Fibroblast of the aortic adventitia (primary cell): Measurements from ENCODE around the gene GAST. TPM values are rescaled to one million over a fixed set of nuclear protein-coding genes. Genes with fewer than 3 reads are reported as not detected.
"Not testable (repeated sequence)": the region's sequence is repeated elsewhere in the genome, so short reads cannot be mapped to it uniquely, and the experiment has no call there.

Experiments used
- DNase-seq: peaks from one replicate; pipeline ENCODE4 v3.0.0-alpha.2; 2010; ENCODE audit warnings: low read depth
- H3K4me3 ChIP-seq: 2 replicates; pipeline ENCODE4 v1.5.1; 2011; ENCODE audit warnings: low read depth, mild to moderate bottlenecking, control low read depth, low read length, moderate library complexity
- total RNA-seq: library from RNA; depleted of rRNA; stranded (reverse); fragments of >200 nt; gene quantifications from 2 replicates; pipeline ENCODE4 v1.2.3, GENCODE V29; 2012; ENCODE audit warnings: low replicate concordance
- TF ChIP-seq, protein P1 (sequence below): IDR thresholded peaks from 2 replicates; pipeline ENCODE4 v1.5.1; 2011; ENCODE audit warnings: mild to moderate bottlenecking, low read length, control low read depth, inconsistent platforms; ENCODE audit not compliant: insufficient read depth

The GAST gene
- total RNA-seq, 1 donor = not detected

DNA sequence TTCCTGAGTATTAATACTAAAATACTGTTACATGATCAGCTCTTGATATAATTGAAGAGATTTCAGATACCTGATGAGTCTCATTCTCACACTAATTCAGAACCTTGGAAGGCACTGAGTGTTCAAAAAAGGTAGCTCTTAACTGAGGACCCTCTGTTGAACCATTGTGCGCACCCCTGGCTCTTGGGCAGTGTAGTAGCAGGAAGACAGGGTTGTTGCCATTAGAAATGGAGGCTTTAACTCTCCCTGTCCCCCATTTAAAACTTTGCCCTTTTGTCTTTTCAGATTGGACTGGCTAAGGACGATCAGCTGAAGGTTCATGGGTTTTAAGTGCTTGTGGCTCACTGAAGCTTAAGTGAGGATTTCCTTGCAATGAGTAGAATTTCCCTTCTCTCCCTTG, 21.6 kb upstream of the GAST start:
- H3K4me3 ChIP-seq = peak overlapping the region; percentile 81
- DNase-seq = no peak
- TF ChIP-seq, protein P1, sequence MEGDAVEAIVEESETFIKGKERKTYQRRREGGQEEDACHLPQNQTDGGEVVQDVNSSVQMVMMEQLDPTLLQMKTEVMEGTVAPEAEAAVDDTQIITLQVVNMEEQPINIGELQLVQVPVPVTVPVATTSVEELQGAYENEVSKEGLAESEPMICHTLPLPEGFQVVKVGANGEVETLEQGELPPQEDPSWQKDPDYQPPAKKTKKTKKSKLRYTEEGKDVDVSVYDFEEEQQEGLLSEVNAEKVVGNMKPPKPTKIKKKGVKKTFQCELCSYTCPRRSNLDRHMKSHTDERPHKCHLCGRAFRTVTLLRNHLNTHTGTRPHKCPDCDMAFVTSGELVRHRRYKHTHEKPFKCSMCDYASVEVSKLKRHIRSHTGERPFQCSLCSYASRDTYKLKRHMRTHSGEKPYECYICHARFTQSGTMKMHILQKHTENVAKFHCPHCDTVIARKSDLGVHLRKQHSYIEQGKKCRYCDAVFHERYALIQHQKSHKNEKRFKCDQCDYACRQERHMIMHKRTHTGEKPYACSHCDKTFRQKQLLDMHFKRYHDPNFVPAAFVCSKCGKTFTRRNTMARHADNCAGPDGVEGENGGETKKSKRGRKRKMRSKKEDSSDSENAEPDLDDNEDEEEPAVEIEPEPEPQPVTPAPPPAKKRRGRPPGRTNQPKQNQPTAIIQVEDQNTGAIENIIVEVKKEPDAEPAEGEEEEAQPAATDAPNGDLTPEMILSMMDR = no peak

DNA sequence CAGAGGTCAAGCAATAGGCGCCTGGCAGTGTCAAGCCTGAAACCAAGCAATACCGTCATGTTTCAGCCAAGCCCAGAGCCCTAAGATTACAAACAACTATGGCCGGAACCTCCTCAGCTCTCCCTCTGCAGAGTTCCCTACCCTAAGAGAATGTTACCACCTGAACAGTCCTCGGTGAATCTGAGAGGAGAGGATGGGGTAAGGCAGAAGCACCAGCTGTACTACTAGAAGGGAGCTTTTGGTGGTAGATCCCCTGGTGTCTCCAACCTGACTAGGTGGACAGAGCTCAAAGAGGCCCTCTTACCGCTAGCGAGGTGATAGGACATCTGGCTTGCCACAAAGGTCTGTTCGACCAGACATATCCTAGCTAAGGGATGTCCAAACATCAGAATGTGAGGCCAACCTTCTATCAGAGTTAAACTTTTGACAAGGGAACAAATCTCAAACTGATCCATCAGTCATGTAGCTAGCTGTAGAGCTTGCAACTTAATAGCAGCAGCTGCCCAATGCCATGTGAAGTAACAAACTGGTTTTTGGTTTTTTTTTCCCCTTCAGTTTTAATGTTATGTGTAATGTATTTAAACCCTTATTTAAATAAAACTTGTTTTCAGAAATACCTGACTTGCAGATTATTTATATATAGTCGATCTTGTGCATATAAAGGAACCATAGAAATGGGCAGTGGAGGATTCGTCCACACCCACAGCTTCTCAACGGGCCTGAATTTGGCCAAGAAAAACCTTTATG, 20.9 kb upstream of the GAST start:
- H3K4me3 ChIP-seq = peak overlapping the region; percentile 81
- DNase-seq = peak; percentile 36
- TF ChIP-seq, protein P1 = no peak

DNA sequence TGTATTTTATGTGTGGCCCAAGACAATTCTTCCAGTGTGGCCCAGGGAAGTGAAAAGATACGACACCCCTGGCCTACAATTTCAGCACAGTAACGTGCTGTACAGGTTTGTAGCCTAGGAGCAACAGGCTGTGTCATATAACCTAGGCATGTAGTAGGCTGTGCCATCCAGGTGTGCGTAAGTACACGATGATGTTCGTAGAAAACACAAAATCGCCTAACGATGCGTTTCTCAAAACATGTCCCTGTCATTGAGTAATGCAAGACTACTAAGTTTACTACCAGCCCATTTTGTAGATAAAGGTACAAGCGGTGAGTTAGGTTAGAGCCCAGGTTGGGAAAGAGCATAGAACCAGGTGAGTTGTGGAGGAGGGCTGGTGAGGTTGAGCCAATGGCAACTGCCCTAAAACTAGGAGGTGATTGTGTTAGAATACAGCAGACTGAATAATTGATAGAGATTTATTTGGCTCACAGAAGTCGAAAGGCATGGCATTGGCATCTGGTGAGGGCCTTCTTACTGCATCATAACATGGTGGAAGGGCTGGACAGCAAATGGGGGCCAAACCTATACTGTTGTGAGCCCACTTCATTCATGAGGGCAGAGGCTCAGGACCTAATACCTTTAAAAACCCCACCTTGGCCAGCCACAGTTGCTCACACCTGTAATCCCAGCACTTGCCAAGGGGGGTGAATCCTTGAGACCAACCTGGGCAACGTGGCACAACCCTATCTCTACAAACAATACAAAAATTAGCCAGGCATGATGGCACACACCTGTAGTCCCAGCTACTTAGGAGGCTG, 19.2 kb upstream of the GAST start:
- no peak overlapping the region for H3K4me3 ChIP-seq
- peak; percentile 45 for DNase-seq
- TF ChIP-seq, protein P1 = no peak

DNA sequence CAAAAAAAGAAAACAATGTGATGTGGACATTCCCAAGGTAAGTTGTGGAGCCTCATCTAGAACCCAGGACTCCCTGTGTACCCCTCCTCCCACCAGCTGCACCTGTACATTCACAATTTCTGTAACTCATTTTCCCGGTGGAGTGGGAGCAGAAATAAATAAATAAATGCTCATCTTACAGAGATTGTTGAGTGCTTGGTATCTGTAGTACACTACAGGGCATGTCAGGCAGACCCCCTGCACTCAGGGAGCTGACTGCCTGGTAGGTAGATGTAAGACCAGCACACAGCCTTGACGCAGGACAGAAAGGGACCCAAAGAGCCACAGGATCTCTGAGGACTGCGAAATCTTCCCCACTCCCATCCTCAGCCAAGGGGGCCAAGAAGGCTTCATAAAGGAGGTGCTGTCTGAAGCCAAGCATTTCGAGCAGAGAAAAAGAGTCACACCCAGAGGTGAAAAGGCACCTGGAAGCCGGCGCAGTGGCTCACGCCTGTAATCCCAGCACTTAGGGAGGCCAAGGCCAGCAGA, 16.9 kb upstream of the GAST start:
- TF ChIP-seq, protein P1 = no peak
- no peak overlapping the region for H3K4me3 ChIP-seq
- no peak for DNase-seq

DNA sequence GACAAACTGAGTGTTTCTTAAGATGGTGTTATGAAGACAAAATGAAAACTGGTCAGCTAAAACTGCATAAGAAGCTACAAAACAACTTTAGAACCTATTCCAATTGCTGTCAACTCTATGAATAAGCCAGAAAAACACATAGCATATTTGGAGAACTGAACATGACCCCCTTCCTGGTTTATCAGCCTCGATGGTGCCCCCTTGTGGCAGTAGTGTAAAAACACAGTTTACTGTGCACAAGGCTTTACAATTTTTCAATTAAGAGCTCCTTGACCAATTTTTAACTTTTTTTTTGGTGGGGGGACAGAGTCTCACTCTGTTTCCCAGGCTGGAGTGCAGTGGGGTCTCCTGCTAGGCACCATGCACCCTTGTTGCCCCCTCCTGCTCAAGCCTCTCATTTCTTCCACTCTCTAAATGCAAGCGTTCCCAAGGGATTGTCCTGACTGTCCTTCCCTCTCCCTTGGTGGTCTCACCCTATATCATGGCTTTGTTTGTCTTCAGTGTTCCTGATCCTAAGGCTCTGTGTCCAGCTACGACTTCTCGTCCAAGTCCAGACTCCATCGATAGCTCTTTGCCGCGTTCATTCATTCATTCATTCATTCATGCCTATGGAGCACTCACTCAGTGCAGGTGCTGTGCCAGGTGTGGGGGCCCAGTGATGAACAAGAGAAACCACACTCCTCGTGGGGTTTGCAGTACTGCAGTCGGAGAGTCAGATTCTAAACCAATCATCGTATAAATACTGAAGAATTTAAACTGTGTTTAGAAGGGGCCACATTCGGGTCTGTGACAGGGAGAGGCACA, 16.0 kb upstream of the GAST start:
- peak; percentile 88 for DNase-seq
- no peak overlapping the region for H3K4me3 ChIP-seq
- TF ChIP-seq, protein P1 = peak; percentile 80

DNA sequence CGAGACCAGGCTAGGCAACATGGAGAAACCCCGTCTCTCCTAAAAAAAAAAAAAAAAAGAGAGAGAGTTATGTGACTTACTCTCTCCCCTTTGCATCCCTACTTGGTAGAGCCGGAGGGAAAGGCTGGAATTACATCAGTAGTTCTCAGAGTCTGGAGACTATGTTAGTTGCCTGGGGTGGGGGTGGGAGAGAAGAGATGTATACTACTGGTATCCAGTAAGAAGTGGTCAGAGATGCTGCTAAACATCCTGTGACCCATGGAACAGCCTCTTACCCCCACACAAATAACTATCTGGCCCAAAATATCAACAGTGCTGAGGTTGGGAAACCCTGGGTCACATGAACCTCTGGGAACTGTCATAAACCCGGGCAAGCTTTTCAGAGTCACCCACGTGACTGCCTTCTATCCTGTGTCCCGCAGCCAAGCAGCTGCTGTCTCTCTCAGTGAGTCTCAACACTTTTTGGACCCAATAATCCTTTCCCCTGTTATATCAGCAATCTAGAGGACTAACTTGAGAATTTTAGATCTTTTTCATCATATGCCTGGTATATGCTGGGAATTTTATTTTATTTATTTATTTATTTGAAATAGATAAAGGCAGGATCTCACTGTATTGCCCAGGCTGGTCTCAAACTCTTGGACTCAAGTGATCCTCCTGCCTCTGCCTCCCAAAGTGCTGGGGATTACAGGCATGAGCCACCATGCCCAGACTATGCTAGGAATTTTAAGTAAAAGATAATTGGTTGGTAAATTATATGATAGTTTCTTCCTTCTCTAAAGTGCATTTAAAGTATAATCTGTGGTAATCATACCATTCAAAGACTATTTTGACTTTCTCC, 14.8 kb upstream of the GAST start:
- TF ChIP-seq, protein P1 = no peak
- DNase-seq = peak; percentile 67
- H3K4me3 ChIP-seq = no peak overlapping the region

DNA sequence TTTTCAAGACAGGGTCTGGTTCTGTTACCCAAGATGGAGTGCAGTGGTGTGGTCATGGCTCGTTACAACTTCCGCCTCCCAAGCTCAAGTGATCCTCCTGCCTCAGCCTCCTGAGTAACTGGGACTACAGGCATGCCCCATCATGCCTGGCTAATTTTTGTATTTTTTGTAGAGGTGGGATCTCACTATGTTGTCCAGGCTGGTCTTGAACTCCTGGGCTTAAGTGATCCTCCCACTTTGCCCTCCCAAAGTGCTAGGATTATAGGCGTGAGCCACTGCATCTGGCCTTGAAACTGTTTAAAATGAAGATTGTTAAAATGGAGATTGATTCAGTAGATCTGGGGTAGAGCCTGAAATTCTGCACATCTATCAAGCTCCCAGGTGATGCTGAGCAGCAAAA, 11.3 kb upstream of the GAST start:
- not testable (repeated sequence) for H3K4me3 ChIP-seq, DNase-seq
